GM12878 (cell line): ENCODE data around the gene CREBBP. TPM values are rescaled to one million over a fixed set of nuclear protein-coding genes. Genes with fewer than 3 reads are reported as not detected.

Experiments used
- ATAC-seq: fragments of 200-7000 bp; cut with Tn5 transposase; 3 replicates; pipeline ENCODE4 v1.9.1; 2020; ENCODE audit warnings: mild to moderate bottlenecking, moderate library complexity
- BruUV-seq: library from RNA; stranded (reverse); fragments of 400-500 nt; replicated peaks from 2 replicates; lab custom pipeline; 2021; lab: Mats Ljungman, UMichigan
- CTCF ChIA-PET: fragments of 300-600 bp; sonication (Branson Sonifier 250); formaldehyde crosslinking; extraction: SDS; loops from one replicate; lab custom pipeline; 2021; ENCODE audit warnings: inconsistent platforms; lab: Yijun Ruan, JAX
- POLR2A ChIA-PET: fragments of 350-600 bp; formaldehyde crosslinking; extraction: SDS; loops from one replicate; lab custom pipeline; 2021; ENCODE audit warnings: inconsistent platforms; lab: Charles Lee
- RAD21 ChIA-PET: fragments of 300-600 bp; sonication (Branson Sonifier 250); formaldehyde crosslinking; loops from one replicate; lab custom pipeline; 2023; ENCODE audit warnings: antibody characterized with exemption; ENCODE audit not compliant: unreplicated experiment; lab: Charles Lee
- SMC1A ChIA-PET: fragments of 300-600 bp; sonication (Branson Sonifier 250); formaldehyde crosslinking; loops from one replicate; lab custom pipeline; 2023; ENCODE audit not compliant: unreplicated experiment, uncharacterized antibody; lab: Charles Lee
- DNase-seq: peaks from one replicate; pipeline ENCODE4 v3.0.0-alpha.2; 2011; ENCODE audit warnings: low read depth, low spot score
- FAIRE-seq: peaks from 3 replicates; lab custom pipeline; 2011; peaks lifted over from hg19 to GRCh38; lab: Jason Lieb, UNC
- H2AFZ ChIP-seq: 2 replicates; pipeline ENCODE4 v1.6.0; 2011; ENCODE audit warnings: low read depth, low read length, control low read depth; ENCODE audit not compliant: control insufficient read depth
- H3K27ac ChIP-seq: 2 replicates; pipeline ENCODE4 v1.5.1; 2011; ENCODE audit warnings: control low read depth; ENCODE audit not compliant: control insufficient read depth, insufficient read depth
- H3K27me3 ChIP-seq, 2 experiments: replicated peaks in 1 of 2; 2 replicates each; pipeline versions ENCODE4 v1.6.0 to v1.6.1; 2011; ENCODE audit warnings: low read length in 1 of 2; ENCODE audit not compliant: control insufficient read depth in 2 of 2, insufficient read depth in 2 of 2
- H3K36me3 ChIP-seq, 2 experiments: 2 replicates each; pipeline ENCODE4 v1.5.1; 2011; ENCODE audit warnings: low read length in 1 of 2; ENCODE audit not compliant: control insufficient read depth in 2 of 2, insufficient read depth in 2 of 2
- H3K4me1 ChIP-seq: 2 replicates; pipeline ENCODE4 v1.6.1; 2011; ENCODE audit warnings: mild to moderate bottlenecking, low read length, moderate library complexity, mixed read lengths; ENCODE audit not compliant: control insufficient read depth, insufficient read depth
- H3K4me2 ChIP-seq: 2 replicates; pipeline ENCODE4 v1.6.0; 2011; ENCODE audit warnings: control low read depth; ENCODE audit not compliant: control insufficient read depth, insufficient read depth
- H3K4me3 ChIP-seq: fragments of 200-600 bp; sonication (generic); 2 replicates; pipeline ENCODE4 v1.5.1; 2016
- H3K79me2 ChIP-seq: 2 replicates; pipeline ENCODE4 v1.6.0; 2011; ENCODE audit warnings: low read length; ENCODE audit not compliant: control insufficient read depth, insufficient read depth
- H3K9ac ChIP-seq: 2 replicates; pipeline ENCODE4 v1.8.0; 2011; ENCODE audit warnings: low read length, control low read depth, mixed read lengths; ENCODE audit not compliant: control insufficient read depth, insufficient read depth
- H3K9me3 ChIP-seq: replicated peaks from 3 replicates; pipeline ENCODE4 v1.5.1; 2011; ENCODE audit warnings: mild to moderate bottlenecking, low read length; ENCODE audit not compliant: control insufficient read depth, insufficient read depth
- H4K20me1 ChIP-seq: 2 replicates; pipeline ENCODE4 v1.6.0; 2011; ENCODE audit not compliant: control insufficient read depth, insufficient read depth
- FOXK2 ChIP-seq: fragments of 450-650 bp; IDR thresholded peaks from 2 replicates; pipeline ENCODE4 v1.6.1; 2017; ENCODE audit warnings: mild to moderate bottlenecking, moderate library complexity
- HDAC2 ChIP-seq: fragments of 200-600 bp; sonication (generic); IDR thresholded peaks from 2 replicates; pipeline ENCODE4 v1.6.1; 2017
- IKZF1 ChIP-seq: fragments of 450-650 bp; conservative IDR thresholded peaks from 2 replicates; pipeline ENCODE4 v1.6.1; 2017; ENCODE audit warnings: antibody characterized with exemption, mild to moderate bottlenecking
- MTA3 ChIP-seq: IDR thresholded peaks from 2 replicates; pipeline ENCODE4 v1.6.1; 2012; ENCODE audit warnings: low read length, inconsistent platforms, borderline replicate concordance
- NBN ChIP-seq: fragments of 450-650 bp; IDR thresholded peaks from 2 replicates; pipeline ENCODE4 v1.6.1; 2016
- POU2F2 ChIP-seq: IDR thresholded peaks from 3 replicates; pipeline ENCODE4 v1.6.1; 2011; ENCODE audit warnings: low read depth, mild to moderate bottlenecking, low read length, borderline replicate concordance
- RAD21 ChIP-seq: IDR thresholded peaks from 2 replicates; pipeline ENCODE4 v1.6.1; 2011; ENCODE audit warnings: mild to moderate bottlenecking, low read depth, low read length, moderate library complexity; ENCODE audit not compliant: insufficient read depth
- RAD51 ChIP-seq: fragments of 450-650 bp; IDR thresholded peaks from 2 replicates; pipeline ENCODE4 v1.6.1; 2016; ENCODE audit warnings: moderate library complexity, mild to moderate bottlenecking, inconsistent platforms
- RCOR1 ChIP-seq: conservative IDR thresholded peaks from 2 replicates; pipeline ENCODE4 v1.6.1; 2012; ENCODE audit warnings: low read depth, low read length, improper control_type of control experiment
- SMC3 ChIP-seq: IDR thresholded peaks from 2 replicates; pipeline ENCODE4 v1.6.1; 2011; ENCODE audit warnings: low read length, improper control_type of control experiment, borderline replicate concordance
- SREBF1 ChIP-seq: IDR thresholded peaks from 2 replicates; pipeline ENCODE4 v1.6.1; 2012; ENCODE audit warnings: mild to moderate bottlenecking, low read length
- ZBTB4 ChIP-seq: fragments of 450-650 bp; formaldehyde crosslinking; IDR thresholded peaks from 2 replicates; pipeline ENCODE4 v1.4.0; 2022; ENCODE audit warnings: mild to moderate bottlenecking, moderate library complexity
- WGBS: methylation state at CpG from one replicate; pipeline ENCODE4 v1.1.6; 2016; ENCODE audit warnings: low lambda C conversion rate; ENCODE audit not compliant: insufficient replicate concordance, insufficient coverage; ENCODE audit errors: missing lambda C conversion rate; 5-methylcytosine and 5-hydroxymethylcytosine counted together
- in situ Hi-C: fragments of 300-500 bp; cut with MboI; formaldehyde crosslinking; loops from 9 replicates; pipeline ENCODE4 v1.14.3; 2018; ENCODE audit warnings: mixed read lengths
- intact Hi-C: fragments of 100-400 bp; cut with micrococcal nuclease; formaldehyde crosslinking; loops from one replicate; pipeline ENCODE4 v1.14.2; 2022; ENCODE audit not compliant: unreplicated experiment
- polyA plus RNA-seq, 11 experiments: library from polyadenylated mRNA; depleted of rRNA in 4 of 11; unstranded in 6 of 11; stranded (reverse) in 5 of 11; fragments of >200 nt; fragmentation: Nextera tagmentation in 4 of 11; fragmentation: Illumina TruSeq in 1 of 11; extraction: Ambion mirVana in 4 of 11; extraction: Trizol in 1 of 11; gene quantifications; 1 replicate in 1 of 11; 2 replicates in 10 of 11; pipeline versions ENCODE4 v1.2.1 to v1.2.3, GENCODE V29; 2011 to 2016; ENCODE audit warnings: inconsistent platforms in 2 of 11, missing spikeins in 2 of 11, low read depth in 1 of 11
- total RNA-seq, 4 experiments: library from RNA; depleted of rRNA in 3 of 4; stranded (reverse); fragments of >200 nt in 3 of 4; fragmentation: Illumina TruSeq in 1 of 4; extraction: Trizol in 1 of 4; gene quantifications; 2 replicates each; pipeline versions ENCODE4 v1.2.1 to v1.2.3, GENCODE V29; 2013 to 2021

Gene CREBBP
- total and polyA plus RNA-seq, 10 of the 15 experiments (the other 5 are each of a cell fraction or from before 2014, with no cell fraction given) = 3.4 to 32.7 (median 7.9) TPM

- 65% methylated on average over 4 of the region's 4 CpGs for WGBS
- Histone ChIP-seq H3K4me3 (no peak overlapping the region), H4K20me1 (no peaks in the 10 kb centered on the region), H3K4me2 (no peak overlapping the region), H3K27ac (no peak overlapping the region), H3K27me3 (no peaks in the 10 kb centered on the region), H3K79me2 (peaks cover 8% of the 10 kb centered on the region), H3K9me3 (no peaks in the 10 kb centered on the region), H3K4me1 (no peaks in the 10 kb centered on the region), H3K36me3 (peaks cover 0 to 2% of the 10 kb centered on the region in 2 experiments; a peak in 2 of 4 replicates), H3K9ac (no peak overlapping the region), H2AFZ (no peak overlapping the region)
- intact Hi-C loops (no loop called here), in situ Hi-C loops (no loop called here)
- no TSS peak for BruUV-seq
- ChIA-PET POLR2A (interaction anchor here (0.7 to 1.8 kb wide), 3 partner anchors 12 to 75 kb away, joined by 3 to 5 read pairs (median 4); no protein-coding TSS in a partner anchor), CTCF (interaction anchor here (1.0 to 2.3 kb wide), 3 partner anchors 9 to 12 kb away, joined by 3 to 9 read pairs (median 3); no protein-coding TSS in a partner anchor), SMC1A (no interaction called here), RAD21 (no interaction called here)
- FAIRE-seq (no peak), ATAC-seq (no peak), DNase-seq (no peak)
- TF ChIP-seq SMC3 (no peak), ZBTB4 (CRISPR knock-in tag) (no peak), IKZF1 (no peak), RCOR1 (no peak), FOXK2 (no peak), RAD21 (no peak), SREBF1 (no peak), NBN (no peak), HDAC2 (no peak), POU2F2 (no peak), MTA3 (no peak), RAD51 (no peak)
Observed at GRCh38 chr16:3701531-3701930, 179.0 kb downstream of the CREBBP start.
